ENCODE measurements around the gene LEF1.

The LEF1 gene

DNA sequence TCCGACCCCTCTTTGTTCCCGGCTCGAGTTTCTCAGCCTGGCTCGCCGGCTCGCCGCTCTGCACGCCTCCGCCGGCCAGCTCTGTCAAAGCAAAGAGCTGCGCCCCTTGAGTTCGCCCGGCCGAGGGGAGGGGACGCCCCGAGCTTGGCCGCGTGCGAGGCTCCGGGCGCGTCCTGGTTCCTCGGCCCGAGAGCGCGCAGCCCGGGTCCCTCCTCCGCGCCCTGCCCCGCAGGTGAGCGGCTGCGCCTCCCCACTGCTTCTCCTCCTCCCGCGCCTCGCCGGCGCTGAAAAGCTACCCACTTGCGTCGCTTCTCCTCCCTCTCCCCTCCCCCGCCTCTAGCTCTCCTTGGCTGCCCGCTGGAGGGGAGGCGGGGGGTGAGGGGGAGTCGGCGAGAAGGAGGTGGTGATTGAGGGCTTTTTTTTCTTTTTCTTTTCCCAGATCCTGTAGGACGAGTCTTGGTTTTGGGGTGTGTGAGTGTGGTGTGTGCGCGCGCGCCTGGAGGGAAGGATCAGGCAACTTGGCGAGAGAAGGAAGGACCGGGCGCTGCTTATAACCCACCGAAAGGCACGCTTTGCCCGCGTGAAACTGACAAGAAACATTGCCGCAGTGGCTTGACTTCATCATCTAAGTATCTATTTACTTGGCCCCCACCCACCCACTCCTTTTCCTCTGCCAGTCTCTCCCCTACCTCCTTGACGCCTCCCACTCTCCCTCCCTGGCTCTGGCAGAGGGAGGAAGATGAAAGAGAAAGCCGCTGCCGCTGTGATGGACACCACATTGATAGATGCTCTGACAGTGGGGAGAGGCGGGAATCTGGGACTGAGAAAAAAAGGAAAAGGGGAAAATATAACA lies at the start of gene LEF1:
LEF1 (minus strand) TSS at position 262 of the 853 bp plus-strand sequence. CDS start 1,165 bp downstream, outside the sequence.
- DNase-seq, result peak; percentile 70 to 77

DNA sequence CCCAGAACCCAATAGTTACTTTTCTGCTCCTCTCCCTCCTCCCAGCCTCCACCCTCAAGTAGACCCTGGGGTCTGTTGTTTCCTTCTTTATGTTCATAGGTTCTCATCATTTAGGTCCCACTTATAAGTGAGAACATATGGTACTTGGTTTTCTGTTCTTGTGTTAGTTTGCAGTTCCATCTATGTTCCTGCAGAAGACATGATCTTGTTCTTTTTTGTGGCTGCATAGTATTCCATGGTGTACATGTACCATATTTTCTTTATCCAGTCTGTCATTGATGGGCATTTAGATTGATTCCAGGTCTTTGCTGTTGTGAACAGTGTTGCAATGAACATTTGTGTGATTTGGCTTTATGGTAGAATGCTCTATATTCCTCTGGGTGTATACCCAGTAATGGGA lies 47.8 kb upstream of the LEF1 start:
- DNase-seq, result no peak

DNA sequence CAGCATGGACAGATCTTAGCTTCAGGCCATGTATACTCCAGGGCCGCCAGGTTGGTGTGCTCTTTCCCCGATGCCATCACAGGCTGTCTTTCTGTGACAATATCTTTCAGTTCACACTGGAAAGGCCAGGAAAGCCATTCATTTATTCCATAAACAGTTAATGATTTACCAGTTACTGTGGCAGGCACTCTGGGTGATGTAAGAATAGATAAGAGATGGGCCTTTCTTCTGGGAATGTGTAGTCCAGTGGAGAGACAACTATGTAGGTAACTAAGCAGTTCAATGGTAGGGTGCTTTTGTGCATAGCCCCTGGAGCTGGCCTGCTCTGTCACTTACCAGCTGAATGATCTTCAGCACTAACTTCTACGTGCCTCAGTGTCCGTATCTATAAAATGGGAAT lies 46.3 kb upstream of the LEF1 start:
- no peak for DNase-seq

DNA sequence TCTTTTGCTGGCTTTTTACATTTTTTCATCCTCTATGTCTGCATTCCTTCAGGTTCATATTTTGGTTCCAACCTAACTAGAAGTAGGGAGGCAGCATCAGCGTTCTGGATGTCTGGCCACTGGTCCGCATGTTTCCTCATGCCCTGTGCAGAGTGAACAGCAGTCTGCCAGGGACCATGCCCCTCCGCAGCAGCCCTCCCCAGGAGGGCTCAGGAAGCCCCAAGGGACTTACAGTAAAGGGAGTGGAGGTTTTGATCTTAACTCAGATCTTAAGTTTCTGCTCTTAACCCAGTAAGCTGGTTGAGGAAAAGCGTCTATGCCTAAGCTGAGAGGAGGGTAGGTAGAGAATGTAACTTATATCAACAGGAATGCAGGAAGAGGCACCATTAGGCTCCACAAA lies 45.0 kb upstream of the LEF1 start:
- DNase-seq, result no peak

DNA sequence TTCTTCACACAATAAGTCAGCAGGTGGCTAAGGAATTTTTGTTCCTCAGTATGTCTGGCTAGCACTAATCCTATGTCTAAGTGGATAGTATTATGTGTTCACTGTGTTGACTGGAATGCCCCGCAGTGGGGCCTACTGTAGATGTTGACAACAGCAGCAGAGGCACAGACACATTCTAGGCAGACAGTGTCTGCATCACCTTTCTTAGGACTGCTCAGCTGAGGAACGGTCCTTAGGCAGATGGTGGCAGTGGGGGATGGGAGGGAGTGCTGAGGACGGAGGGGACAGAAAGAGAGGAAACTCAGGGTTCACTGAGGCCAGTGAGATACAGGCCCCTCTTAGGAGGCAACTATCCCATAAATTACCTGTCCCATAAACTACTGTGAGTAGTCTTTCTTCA lies 44.6 kb upstream of the LEF1 start:
- no peak for DNase-seq

DNA sequence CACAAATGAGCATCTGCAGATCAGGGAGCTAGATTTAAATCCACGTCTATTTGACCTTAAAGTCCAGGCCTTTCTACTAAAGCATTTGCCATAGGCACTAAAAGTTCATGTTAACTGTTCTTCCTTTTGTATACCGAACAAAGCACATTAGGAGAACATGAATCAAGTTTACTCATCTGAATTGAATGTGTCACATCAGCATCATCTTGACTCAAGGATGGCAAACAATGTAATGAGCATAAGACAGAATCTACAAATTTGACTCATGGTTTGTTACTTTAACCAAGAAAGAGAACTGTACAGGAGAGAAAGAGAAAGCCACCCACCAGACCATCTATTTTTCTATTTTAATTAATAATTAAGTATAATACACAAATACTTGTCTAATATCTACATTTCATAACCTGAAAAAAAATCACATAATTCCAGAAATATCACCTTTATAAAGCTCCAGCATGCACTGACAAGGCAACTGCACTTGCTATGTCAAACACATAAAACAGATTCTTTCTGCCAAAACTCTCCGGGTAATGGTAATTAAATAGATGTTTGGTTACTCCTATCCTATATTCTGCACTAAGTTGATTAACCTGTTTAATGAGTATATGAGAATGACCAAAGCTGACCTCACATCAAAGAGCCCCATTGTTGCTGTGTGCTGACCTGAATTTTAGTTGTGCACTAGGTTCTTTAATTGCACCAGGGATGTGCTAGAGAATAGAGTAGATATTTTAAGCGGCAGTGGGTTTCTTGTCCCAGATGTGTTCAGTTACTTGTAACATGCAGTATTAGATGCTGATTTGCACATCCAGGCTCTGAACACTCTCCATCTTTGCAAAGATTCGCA lies 42.5 kb upstream of the LEF1 start:
- no peak for DNase-seq

DNA sequence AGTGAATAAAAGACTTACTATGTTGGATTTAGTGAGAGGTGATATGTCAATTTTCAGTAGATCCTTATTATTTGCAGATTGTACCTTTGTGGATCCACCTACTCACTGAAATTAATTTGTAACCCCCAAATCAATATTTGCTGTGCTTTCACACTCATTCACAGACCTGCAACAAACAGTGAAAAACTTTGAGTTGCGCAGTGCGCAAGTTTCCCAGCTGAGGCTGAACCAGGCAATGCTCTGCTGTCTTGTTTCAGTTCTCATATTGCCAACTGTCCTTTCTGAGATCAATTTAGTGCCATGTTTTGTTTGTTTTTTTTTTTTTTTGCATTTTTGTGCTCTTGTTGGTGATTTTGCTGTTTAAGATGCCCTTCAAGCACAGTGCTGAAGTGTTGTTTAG lies 40.8 kb upstream of the LEF1 start:
- no peak for DNase-seq

DNA sequence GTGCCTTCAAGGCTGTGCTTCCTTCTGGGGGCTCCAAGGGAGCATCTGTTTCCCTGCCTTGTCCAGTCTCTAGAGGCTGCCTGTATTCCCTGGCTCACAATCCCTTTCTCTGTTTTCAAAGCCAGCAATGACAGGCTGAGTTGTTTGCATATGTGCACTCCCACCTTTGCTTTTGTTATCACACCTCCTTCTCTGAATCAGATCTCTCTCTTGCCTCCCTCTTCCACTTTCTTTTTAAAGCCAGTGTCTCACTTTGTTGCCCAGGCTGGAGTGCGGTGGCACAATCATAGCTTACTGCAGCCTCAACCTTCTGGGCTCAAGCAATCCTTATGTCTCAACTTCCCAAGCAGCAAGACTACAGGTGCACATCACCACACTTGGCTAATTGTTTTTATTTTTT lies 37.1 kb upstream of the LEF1 start:
- DNase-seq, result no peak

DNA sequence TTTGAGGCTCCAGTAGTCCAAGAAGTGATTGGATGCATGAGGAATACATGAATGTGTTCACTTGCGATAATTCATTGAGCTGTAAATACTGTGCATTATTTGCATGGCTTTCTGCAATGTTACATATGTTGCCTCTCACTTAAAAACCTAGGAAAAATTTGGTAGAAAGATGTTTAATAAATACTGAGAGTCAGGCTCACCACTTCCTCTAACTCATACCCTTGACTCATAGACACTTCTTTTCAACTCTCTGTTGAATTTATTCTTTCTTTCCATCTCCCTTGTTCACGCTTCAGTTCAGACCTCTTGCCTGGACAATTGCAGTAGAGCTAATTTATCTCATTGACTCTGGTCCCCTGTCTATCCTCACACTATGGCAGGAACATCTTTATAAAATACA lies 35.8 kb upstream of the LEF1 start:
- DNase-seq, result no peak

DNA sequence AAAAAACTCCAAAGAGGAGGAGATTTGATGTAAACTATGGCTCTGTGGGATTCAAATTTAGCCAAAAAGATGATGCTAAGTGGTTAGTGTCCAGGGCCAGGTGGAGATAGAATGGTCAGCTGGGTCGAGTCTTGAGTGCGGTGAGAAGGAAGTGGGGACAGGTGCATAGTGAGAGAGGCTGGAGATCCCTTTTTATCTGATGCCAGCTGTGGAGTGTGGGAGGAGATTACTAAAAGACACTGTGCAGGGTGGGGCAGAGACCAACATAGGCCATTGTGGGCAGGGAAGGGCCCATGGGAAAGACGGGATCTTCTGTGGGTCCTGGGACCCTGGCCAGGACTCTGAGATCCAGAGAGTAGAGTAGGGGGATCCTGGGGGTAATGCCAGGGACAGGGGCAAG lies 34.6 kb upstream of the LEF1 start:
- DNase-seq, result no peak

DNA sequence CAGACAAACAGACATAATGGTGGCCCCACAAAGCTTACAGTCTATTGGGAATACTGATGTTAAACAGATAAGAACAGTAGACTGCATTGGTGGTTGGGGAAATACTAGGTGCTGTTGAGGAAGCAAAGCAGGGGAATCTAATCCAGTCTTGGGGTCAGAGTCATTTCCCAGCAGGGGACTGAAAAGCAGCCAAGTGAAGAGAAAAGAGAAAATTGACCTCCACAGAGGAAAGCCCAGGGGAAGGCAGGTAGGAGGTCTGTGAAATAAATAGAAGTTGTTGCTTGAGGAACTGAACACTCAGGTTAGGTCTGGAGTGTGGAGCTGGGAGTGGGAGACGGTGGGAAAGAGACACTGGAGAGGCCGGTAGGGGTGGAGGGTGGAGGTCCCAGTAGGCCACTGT lies 33.0 kb upstream of the LEF1 start:
- DNase-seq, result no peak

DNA sequence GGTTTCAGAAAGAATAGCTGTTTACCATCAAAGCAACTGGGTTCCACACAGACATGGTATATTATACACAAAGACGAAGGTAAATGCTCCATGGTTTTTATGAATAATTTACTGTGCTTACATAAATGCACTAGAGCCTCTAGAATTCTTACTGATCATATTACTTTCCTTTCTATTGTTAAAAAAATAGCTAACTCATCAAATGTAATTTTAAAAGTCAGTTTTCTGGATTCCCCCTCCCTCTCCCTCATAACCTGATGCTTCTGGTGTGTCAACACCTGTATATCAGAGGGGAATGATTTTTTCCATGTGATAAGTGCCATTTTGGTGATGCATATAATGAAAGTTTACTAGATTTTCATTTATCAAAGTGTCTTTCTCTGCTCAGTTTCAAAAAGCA lies 31.1 kb upstream of the LEF1 start:
- DNase-seq, result no peak

DNA sequence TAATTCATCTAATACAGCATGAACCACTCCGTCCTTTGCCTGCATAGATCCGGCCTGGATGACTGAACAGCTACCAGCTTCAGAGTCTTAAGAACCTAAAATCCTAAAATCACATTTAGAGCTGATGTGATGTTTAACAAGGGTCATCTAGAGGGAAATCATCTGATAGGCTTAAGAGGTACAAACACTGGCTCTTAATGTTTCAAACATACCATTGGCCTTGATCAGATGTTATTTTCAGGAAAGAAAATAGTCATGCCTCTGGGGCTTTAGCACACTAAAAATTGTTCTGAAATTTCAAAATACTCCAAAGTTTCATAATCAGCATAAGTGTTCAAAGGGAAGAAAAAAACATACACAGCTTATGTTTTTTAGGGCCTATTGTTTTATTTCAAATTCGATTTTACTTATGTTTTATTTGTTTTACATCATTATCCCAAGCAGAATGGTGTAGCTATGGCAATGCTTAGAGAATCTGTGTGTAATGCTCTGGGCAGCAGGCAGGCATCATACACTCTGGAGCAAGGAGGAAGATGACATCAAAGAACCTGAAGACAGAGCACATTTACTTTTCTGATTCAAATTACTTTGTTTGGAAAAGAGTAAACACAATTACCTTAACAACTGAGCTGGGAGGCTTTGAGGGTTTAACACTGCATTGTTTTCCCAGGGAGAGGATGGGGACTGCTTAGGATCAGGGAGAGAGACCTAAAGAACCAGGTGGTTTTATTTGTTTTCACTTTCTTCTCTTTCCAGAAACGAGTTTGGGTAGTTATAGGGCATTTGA lies 25.3 kb upstream of the LEF1 start:
- no peak for DNase-seq

DNA sequence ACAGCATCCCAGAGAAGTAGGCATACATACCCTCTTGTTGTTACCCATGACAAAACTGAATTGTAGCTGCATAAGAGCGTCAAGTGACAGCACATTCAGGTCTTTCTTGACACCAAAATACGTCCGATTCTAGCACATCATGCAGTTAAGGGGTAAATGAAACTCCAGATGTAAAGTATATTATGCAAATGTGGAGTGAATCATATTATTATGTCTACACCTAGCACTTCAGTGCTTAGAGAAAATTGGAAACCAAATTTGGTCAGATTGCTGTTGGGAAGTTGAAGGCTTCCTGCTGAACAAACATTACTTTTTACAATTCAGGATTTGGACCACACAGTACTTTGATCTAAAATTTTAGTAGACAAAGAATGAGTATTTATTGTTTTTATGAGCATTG lies 24.2 kb upstream of the LEF1 start:
- no peak for DNase-seq

DNA sequence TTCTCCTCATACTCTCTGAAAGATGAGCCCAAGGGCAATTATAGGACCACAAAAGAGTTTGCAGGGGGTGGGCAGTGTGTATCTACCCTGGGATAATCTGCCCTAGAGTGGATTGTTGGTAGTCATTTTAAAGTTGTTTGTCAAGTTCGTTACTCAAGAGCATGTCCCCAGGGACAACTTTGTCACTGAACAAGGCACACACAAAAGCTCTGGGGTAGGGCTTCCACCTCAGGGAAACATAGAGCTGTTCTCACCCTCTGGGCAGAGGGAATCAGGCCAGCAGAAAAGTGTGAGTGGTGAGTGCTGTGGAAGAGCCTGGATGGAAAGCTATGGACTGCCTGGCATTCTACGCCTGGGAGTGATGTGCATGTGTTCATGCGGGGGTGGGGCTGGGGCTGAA lies 23.3 kb upstream of the LEF1 start:
- no peak for DNase-seq

DNA sequence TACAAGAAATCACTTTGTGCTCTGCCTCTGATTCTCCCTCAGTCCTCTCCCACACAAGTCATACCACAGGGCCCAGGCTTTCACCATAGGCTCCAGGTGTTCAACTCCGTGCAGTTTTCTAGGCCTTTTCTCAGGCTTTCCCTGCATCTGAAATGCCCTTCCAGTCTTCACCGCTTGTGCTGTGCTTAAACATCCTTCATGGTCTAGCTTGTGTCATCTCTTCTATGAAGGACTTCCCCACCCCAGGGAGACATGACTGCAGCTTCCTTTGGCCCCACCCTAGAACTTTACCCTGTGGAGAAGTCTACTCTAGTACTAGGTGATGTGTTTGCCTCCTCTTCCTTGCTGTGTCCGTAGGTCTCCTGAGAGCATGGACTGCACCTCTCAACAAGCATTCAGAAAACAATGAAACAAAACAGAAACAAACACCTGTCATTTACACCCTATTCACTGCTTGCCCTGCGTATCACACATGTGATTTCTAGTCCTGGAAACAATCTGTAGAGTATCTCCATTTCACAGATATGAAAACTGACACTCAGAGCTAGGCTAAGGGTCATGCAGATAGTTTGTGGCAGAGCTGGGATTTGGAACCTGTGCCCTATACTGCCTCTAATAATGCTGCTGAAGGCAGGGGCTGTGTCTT lies 22.7 kb upstream of the LEF1 start:
- no peak for DNase-seq

DNA sequence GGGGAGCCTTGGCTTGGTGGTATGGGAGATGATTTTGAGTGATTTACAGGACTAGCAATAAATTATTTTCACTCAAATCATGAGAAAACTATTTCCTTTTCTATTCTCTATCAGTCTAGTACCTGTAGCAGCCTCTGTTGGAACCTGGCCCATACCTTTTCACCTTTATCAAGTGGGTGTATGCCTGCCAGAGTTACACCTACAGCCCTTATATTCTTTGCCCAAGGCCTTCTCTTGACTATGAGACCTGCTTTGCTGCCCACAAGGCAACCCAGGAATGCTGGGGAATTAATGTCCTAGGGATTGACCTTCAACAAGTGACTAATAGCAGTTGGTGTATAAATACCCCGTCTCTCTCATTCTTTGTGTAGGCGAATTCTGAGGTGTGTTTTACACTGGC lies 20.0 kb upstream of the LEF1 start:
- no peak for DNase-seq

DNA sequence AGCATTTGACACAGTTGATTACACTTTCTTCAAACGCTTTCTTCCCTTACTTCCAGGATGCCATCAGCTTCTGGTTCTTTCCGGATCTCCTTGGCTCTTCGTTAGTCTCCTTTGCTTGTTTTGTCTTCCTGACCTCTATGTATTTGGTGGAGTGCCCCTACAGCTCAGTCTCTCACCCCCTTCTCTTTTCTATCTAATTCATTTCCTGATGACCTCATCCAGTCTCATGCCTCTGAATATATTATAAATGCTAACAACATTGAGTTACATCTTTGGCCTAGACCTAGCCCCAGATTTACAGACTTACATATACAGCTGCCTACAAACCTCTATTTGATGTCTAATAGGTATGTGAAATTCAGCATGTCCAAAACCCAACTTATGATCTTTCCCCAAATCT lies 16.5 kb upstream of the LEF1 start:
- DNase-seq, result no peak

DNA sequence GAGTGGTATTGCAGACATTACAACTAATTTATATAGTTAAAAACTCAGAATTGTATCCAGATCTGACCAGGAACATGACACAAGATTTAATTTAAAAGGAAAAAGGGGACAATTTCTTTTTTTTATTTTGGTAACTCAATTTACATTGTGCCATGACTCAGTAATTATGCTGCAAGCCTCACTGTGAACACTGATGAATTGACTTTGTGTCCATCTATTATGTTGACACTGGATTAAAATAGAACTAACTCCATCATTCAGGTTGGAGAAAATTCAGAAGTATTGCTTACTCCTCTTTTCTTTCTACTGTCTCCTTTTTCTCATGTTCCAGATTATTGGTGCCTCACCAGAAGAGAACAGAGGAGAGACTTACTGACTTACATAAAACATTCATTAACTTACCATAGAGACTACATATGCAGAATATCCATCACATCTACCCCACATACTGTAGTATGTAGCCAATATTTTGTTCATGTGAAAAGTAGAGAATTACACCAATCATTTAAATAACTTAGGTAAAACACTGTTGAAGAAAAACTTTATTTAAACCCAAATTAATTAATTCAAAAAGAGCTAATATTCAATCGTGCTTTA lies 15.8 kb upstream of the LEF1 start:
- DNase-seq, result no peak

DNA sequence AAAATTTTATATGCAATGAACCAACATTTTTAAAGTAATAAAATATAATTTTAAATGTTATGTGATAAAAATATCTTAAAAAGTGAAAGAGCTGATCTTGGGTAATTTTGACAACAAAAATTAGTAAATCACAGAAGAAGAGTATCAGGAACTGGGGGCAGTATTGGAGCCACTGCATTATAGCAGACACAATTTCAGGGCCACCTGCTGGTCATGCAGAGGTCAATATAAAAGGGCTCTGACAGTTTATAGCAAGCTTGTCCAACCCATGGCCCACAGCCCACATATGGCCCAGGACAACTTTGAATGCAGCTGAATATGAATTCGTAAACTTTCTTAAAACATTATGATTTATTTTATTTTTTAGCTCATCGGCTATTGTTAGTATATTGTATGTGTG lies 13.0 kb upstream of the LEF1 start:
- DNase-seq, result no peak

DNA sequence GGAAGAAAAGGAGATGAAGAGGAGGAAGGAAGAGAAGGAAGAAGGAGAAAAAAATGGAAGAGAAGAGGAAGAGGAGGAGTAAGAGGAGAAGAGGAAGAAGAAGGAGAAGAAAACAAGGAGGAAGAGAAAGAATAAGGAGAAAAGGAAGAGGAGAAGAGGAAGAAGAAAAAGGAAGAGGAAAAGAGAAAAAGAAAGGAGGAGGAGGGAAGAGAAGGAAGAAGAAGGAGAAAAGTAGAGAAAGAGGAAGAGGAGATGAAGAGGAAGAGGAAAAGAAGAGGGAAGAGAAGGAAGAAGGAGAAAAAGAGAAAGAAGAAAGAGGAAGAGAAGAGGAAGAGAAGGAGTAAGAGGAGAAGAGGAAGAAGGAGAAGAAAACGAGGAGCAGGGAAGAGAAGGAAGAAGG lies 11.8 kb upstream of the LEF1 start:
- no peak for DNase-seq

DNA sequence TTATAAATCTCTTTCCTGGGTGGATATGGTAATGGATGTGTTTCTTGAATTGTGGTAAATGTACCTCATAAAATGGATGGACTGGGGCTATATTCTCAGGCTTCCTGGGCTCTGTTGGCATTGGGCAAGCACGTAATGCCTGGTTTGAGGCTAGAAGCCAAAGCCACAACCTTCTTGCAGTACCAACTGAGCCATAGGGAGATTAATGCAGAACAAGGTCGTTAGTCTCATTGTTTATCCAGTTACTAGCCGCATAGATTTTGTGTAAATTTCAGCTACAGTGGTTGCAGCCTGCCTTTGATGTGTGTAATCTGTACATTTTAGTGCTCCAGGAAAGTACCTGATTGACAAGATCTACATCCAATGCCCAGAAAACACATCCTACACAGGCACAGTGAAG lies 7.2 kb upstream of the LEF1 start:
- no peak for DNase-seq

DNA sequence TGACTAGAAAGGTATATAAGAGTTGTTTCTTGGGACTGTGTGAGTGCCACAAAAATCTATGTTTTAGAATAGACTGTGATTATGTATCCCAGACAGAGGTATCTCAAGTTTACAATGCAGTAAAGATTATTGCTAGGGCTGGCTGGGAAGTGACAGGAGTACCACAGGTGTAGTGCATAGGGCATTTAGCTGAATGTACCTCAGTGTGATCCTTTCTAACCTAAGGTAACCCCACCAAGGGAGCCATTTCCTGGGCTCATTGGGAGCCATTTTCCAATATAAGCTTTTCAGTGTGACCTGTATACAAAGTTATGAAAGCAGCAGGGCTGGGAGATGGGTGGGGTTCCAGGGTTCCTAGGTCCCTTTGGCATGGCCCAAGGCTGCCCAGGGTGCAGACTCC lies 6.1 kb upstream of the LEF1 start:
- no peak for DNase-seq

Data from activated CD4-positive, alpha-beta T cell treated with anti-CD3 and anti-CD28 coated beads, Interleukin-2, amount 50 U/mL, for 4 hours (primary cell).